ENCODE results near the gene GALNT3. TPM values are rescaled to one million over a fixed set of nuclear protein-coding genes. Genes with fewer than 3 reads are reported as not detected.
A peak's percentile ranks its signal among the peaks of the same experiment; 100 is the strongest.

The GALNT3 gene
- total RNA-seq, 1 experiment from 2014 or later: 89.9 TPM

DNA sequence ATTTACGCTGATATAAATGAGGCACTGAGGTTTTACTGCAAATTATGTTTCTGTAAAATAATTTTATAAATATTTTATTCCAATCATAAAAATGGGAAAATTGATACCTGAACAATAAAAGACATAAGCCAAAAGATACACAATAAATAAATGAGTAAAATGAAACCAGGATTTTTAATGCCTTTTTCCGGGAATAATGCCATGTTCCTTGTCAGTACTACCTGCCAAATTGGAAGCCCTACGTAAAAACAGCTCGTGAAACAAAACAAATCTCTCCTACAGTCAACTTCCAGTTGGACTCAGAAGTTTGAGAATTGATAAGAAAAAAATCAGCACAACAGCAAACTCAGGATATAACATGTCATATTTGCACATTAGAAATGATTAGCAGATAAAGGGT lies 18.0 kb downstream of the GALNT3 start:
- DNase-seq (ENCODE audit: low read depth, low spot score): no peak
- in situ Hi-C loops (cut with HindIII; ENCODE audit: low pct_unique_long_range_greater_than_20kb, low sequenced_read_pairs): no loop called here

DNA sequence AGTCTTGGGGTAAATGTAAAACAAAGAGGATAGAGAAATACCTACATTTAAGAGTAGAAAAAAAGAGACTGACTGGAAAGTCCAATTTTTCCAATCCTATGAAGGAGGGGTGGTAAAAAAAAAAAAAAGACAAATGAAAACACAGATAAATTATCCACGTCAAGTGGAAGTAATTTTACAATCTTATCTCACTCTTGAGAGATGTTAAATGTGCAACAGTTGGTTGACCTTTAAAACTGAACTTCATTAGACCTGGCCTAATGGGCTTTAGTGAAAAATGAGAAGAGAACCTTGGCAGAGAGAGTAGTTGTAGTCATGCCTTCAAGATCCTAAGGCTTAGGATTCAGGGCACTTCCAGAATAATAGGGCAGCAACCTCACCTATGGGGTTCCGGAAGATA lies 20.4 kb downstream of the GALNT3 start:
- in situ Hi-C loops (cut with HindIII; ENCODE audit: low pct_unique_long_range_greater_than_20kb, low sequenced_read_pairs): no loop called here
- DNase-seq (ENCODE audit: low read depth, low spot score): no peak

DNA sequence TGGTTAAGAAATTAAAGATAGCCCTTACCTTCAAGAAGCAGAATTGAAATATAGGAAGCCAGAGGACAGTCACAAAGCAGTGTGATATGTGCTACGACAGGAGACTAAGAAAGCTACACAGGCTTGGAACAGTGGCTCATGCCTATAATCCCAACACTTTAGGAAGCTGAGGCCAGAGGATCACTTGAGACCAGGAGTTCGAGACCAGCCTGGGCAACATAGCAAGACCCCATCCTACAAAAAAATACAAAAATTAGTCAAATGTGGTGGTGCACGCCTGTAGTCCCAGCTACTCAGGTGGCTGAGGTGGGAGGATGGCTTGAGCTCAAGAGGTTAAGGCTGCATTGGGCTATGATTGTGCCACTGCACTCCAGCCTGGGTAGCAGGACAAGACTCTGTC lies 21.9 kb downstream of the GALNT3 start:
- in situ Hi-C loops (cut with HindIII; ENCODE audit: low pct_unique_long_range_greater_than_20kb, low sequenced_read_pairs): no loop called here
- no peak for DNase-seq (ENCODE audit: low read depth, low spot score)

DNA sequence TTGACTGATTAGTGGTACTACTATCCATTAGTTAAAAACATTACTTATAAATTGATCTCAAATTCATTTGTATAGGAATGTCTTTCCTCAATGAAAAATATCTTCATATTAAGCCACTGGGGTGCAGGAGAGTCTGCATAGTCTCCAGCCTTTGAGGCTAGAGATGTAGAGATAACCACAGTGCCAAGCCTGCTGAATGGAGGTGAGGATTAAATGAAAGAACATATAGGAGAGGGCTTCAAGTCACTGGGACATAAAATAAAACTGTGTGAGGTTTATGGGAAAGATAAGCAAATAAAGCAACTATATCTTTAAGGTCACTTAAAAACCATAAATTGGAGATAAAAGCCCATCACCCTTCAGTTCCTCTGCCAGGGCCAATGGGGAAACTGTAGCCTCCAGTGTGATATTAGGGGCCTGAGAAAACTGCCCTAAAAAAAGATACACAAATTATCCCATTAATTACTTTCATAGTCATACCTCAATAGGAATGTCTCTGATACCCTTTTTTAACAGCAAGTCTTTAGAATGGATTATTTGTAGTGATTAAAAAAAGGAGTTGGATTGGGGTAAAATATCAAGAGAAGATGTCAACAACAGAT lies 27.6 kb downstream of the GALNT3 start:
- no peak for DNase-seq (ENCODE audit: low read depth, low spot score)
- in situ Hi-C loops (cut with HindIII; ENCODE audit: low pct_unique_long_range_greater_than_20kb, low sequenced_read_pairs): no loop called here

DNA sequence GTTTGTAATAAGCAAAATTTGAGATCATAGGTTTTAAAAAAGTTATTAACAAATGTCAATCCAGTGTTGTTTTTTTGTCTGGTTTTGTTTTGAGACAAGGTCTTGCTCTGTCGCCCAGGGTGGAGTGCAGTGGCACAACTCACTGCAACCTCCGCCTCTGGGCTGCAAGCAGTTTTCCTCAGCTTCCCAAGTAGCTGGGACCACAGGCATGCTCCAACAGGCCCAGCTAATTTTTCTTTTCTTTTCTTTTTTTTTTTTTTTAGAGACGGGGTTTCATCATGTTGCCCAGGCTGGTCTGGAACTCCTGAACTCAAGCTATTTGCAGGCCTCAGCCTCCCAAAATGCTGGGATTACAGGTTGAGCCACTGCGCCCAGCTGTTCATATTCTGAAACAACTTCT lies 31.3 kb downstream of the GALNT3 start:
- DNase-seq (ENCODE audit: low read depth, low spot score): no peak
- in situ Hi-C loops (cut with HindIII; ENCODE audit: low pct_unique_long_range_greater_than_20kb, low sequenced_read_pairs): no loop called here

DNA sequence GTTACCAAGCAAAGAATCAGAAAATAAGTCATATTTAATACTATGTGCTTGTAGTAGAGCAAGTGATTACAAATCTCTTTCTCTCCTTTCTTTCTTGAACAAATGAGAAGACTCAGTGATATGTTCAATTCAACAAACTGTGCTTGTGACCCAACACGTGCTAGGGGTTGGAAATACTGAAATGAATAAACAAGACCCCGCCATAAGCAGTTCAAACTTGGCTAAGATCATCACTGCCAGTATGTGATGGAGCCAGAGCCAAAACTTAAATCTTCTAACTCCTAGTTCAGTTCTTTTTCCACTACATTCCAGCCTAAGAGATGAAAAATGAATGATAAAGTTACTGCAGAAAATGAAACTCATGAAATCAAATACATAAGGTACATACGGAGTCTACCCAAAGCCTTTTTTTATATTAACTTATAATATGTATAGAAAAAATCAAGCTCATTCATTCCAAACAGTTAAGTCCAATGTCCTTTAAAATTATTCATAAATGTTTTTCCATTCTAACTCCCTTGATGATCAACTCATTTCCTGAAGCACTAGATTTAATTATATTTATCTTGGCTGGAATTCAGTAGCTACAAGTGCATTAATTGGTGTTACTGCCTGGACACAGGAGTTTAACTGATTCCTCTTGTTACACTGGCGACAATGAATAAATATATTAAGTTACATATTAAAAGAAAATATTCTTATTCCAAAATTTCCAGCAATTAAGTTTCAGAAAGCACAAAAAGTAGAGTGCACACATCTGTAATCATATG lies 36.0 kb downstream of the GALNT3 start:
- DNase-seq (ENCODE audit: low read depth, low spot score): no peak
- in situ Hi-C loops (cut with HindIII; ENCODE audit: low pct_unique_long_range_greater_than_20kb, low sequenced_read_pairs): no loop called here

DNA sequence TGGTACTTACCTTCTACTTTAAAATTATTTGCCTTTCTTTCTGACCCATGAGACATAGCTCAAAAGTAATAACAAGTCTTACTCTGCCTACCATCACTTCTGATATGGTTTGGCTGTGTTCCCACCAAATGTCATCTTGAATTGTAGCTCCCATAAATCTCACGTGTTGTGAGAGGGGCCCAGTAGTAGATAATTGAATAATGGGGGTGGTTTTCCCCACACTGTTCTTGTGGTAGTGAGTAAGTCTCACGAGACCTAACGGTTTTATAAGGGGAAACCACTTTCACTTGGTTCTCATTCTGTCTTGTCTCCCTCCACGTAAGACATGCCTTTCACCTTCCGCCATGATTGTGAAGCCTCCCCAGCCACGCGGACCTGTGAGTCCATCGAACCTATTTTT lies 47.5 kb downstream of the GALNT3 start:
- DNase-seq (ENCODE audit: low read depth, low spot score): no peak
- in situ Hi-C loops (cut with HindIII; ENCODE audit: low pct_unique_long_range_greater_than_20kb, low sequenced_read_pairs): no loop called here

DNA sequence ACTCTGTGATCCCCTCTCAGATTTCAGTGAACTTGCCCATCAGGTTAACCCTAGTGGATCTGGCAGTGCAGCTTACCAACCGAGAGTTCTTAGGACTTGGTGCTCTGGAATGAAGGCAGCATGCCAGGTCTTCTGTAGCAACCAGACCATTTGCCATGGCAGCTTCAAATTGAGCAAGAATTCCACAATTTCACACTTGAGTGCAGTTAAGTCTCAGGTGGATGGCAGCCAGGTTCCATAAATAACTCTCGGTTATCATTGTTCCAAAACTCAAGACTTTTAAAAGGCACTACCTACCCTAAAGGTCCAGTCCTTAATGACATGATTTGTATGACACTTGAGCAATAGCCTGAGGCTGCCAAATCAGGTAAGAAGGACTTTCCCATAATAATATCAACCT lies 48.1 kb downstream of the GALNT3 start:
- in situ Hi-C loops (cut with HindIII; ENCODE audit: low pct_unique_long_range_greater_than_20kb, low sequenced_read_pairs): no loop called here
- DNase-seq (ENCODE audit: low read depth, low spot score): no peak

DNA sequence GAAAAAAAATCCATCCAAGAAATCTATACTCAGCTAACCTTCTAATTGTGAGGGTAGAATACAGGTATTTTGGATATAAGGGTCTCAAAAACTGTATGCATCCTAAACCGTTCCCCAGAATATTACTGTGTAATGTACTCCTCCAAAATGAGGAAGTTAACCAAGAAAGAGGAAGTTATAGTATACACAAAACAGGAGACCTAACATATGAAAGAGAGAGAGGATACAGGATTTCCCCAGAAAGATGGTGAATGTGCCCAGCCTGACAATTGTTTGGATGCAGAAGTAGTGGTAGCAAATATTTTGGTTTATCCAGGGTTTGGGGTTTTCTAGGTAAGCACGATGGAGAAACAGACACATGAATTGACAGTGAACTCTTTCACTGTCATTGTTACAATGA lies 50.6 kb downstream of the GALNT3 start:
- in situ Hi-C loops (cut with HindIII; ENCODE audit: low pct_unique_long_range_greater_than_20kb, low sequenced_read_pairs): no loop called here

DNA sequence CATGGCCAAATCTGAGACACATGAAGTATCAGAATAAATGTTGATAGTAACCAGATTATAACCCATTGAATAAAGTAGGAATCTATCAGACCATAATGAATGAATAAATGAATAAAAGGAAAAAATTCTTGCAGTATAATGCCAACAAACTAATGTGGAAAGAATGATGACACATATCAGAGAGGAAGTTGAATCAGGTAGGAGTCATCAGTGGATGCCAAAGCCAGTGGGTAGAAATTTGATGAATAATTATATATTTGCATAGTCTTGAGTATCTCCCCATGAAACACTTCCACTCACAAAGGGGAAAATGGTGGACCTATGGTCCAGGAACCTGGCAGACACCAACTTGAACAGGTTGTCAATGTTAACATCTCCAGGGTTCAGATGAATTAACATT lies 68.6 kb downstream of the GALNT3 start:
- no peak for DNase-seq (ENCODE audit: low read depth, low spot score)

More for the DNA sequence above, 50.6 kb downstream of the GALNT3 start:
- no peak for DNase-seq (ENCODE audit: low read depth, low spot score)

DNA sequence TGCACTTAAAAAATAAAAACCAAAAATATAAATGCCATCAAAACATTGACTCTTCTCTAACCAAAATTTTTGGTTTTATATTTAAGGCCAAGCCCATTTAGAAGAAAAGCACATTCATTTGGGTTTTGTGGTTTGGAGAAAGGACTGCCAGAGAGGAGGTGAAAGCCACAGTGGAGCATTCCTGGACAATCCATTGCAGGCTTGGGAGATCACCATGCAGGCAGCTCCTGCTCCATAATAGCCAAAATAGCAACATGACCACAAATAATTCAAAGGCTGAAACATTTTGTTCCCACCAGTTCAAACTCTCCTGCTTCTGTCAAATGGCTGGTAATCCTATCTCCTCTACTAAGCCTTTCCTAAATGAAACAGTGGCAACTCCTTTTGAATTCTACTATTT lies 73.5 kb downstream of the GALNT3 start:
- in situ Hi-C loops (cut with HindIII; ENCODE audit: low pct_unique_long_range_greater_than_20kb, low sequenced_read_pairs): no loop called here
- no peak for DNase-seq (ENCODE audit: low read depth, low spot score)

More for the DNA sequence above, 68.6 kb downstream of the GALNT3 start:
- in situ Hi-C loops (cut with HindIII; ENCODE audit: low pct_unique_long_range_greater_than_20kb, low sequenced_read_pairs): no loop called here

DNA sequence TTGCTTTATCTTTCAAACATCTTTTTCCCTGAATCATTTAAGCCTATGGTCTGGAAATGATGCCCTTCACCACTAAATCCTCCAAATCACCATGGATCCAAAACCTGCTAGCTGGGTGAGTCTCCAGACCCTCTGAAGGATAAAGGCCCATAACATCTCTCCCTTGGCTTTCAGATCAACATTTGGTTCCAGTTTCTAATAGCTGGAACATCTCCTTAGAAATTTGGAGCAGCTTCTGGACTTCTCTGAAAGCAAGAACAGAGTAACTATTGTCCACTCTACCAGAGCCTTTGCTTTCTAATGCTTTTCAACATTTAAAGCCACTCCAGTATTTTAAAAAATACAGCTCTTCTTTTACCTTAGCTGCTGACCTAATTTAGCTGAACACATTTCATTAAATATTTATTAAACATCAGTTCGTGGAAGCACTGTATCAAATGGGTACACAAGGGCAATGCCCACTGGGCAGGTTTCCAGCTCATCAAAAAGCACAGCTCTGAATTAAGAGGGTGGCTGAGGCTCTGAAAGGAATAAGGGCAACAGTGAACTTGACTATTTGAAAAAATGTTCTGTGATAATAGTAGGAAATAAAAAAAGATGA lies 75.3 kb downstream of the GALNT3 start:
- in situ Hi-C loops (cut with HindIII; ENCODE audit: low pct_unique_long_range_greater_than_20kb, low sequenced_read_pairs): no loop called here
- no peak for DNase-seq (ENCODE audit: low read depth, low spot score)

DNA sequence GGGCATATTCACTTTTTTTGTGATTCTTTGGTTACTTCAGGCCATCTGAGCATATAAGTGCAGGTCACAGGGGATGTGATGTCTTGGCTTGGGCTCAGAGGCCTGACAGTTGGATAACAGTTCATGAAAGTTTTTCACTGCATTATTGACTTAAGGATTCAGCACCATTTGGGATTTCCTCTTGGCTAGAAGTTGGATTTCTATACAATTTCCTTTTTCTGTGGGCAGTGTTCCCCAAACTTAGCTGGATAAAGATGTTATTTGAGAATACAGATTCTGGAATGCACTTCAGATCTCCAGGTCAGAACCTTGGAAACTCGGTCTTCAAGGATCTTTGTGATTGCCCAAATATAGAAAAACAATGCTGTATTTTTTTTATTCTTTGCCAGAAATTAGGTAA lies 78.0 kb downstream of the GALNT3 start:
- no peak for DNase-seq (ENCODE audit: low read depth, low spot score)
- in situ Hi-C loops (cut with HindIII; ENCODE audit: low pct_unique_long_range_greater_than_20kb, low sequenced_read_pairs): no loop called here

DNA sequence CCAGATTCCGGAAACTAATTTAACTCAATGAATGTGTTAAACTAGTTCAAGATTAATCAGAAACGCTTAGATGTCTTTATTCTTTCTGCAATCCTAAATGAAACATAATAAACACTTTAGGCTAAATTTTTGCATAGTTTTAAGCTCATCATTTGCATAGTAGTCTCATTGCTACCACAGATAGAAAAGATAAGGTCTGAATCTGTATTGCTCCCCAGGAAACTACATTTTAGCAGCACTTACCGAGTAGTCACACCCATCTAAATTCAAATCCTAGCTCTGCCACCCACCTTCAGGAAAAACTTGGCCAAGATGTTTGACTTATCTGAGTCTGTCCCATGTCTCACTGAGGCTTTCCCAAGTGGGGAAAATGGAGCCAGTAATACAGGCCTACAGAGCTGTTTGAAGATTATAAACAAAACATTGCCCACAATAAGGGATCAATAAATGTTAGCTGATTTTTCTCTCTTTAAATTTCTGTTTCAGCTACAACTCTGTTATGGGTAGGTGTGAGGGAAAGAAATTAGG lies 87.0 kb downstream of the GALNT3 start:
- DNase-seq (ENCODE audit: low read depth, low spot score): no peak
- in situ Hi-C loops (cut with HindIII; ENCODE audit: low pct_unique_long_range_greater_than_20kb, low sequenced_read_pairs): no loop called here

DNA sequence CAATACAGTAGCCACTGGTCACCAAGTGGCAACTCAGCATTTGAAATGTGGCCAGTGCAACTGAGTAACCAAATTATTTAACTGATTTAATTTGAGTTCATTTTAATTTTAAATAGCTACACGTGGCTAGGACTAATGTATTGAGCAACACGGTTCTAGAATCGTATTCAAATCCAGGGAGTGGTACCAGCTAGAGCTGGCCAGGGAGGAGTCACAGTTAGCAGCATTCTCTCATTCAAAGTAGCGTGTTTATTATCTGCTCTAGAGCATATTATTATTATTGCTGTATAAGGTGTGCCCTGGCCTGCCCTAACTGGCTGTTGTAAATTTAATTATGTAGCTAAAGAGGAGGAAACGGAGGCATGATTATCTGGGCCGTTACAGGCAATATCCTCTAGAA lies 92.9 kb downstream of the GALNT3 start:
- in situ Hi-C loops (cut with HindIII; ENCODE audit: low pct_unique_long_range_greater_than_20kb, low sequenced_read_pairs): no loop called here
- DNase-seq (ENCODE audit: low read depth, low spot score): no peak

DNA sequence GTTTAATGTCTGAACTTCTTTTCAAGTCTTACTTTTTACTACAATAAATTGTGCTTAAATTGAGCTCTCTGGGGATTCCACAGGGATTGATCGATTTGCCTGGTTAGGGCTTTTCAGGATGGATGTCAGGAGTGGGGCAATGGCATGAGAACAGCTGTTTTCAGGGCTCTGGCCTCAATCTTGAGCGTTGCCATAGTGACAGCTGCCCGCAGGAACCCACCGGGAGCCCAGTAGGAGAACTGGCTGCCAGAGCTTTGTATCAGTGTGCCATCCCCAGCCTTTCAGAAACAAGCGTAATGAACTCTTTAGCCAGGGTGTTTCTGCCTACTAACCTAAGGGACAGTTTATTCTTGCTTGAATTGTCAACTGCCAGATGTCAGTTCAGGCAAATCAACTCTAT lies 93.5 kb downstream of the GALNT3 start:
- no peak for DNase-seq (ENCODE audit: low read depth, low spot score)
- in situ Hi-C loops (cut with HindIII; ENCODE audit: low pct_unique_long_range_greater_than_20kb, low sequenced_read_pairs): no loop called here

DNA sequence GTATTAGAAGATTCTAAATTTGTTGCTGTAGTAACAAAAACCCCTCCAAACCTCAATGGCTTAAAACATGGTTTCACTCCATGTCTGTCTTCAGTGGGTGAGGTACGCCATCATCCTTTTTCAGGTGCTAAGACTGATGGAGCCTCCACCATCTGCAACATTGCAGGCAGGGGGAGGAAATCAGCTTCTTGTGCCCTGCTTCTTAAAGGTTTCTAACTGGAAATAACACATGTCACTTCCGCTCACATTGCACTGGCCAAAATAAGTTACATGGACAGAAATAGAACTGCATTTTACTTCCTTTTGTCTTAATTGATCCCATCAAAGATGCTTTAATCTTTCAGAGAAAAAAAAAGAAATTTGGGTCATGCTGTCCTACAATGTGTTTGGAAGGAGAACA lies 94.1 kb downstream of the GALNT3 start:
- DNase-seq (ENCODE audit: low read depth, low spot score): no peak
- in situ Hi-C loops (cut with HindIII; ENCODE audit: low pct_unique_long_range_greater_than_20kb, low sequenced_read_pairs): no loop called here

DNA sequence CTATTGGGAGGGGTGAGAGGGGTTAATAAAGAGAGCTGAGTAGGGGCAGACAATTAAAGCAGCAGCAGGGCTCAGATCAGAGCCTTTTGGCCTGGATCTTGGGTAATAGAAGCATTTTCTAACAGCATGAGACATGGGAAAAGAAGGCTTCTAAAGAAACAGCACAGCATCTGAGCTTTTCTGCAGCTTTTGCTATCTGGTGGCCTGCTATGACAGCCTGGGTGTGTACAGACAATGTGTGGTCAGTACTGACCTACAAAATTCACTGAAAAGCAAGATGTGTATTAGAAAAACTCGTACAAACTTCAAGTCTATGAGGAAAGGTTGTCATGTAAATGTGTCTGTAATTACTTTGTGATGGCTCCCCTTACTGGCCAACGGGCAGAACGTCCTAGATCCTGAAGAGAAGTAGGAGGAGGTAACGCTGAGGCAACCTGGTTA lies 95.6 kb downstream of the GALNT3 start:
- peak; percentile 76 for DNase-seq (ENCODE audit: low read depth, low spot score)
- in situ Hi-C loops (cut with HindIII; ENCODE audit: low pct_unique_long_range_greater_than_20kb, low sequenced_read_pairs): no loop called here
